Measurements from ENCODE around the gene LPCAT2.

Gene LPCAT2

GRCh38 chr16:55570159-55570558 is 61.3 kb downstream of the LPCAT2 start:
- H3K36me3 ChIP-seq (ENCODE audit: insufficient read depth): no peaks in the 10 kb centered on the region
- H3K9ac ChIP-seq: no peak overlapping the region
- no peak overlapping the region for H2AFZ ChIP-seq (ENCODE audit: low read depth)
- TF ChIP-seq CTCF (conservative IDR thresholded peaks at IDR 0.05; ENCODE audit: low read depth, low read length): no peak
- no peaks in the 10 kb centered on the region for H3K4me1 ChIP-seq (ENCODE audit: low read depth, poor library complexity, severe bottlenecking)
- H3K27me3 ChIP-seq (ENCODE audit: insufficient read depth, low read depth): no peaks in the 10 kb centered on the region
- no peaks in the 10 kb centered on the region for H4K20me1 ChIP-seq (ENCODE audit: insufficient read depth)
- H3K4me3 ChIP-seq (IDR thresholded peaks at IDR 0.05; ENCODE audit: insufficient read depth, low read depth, low read length): no peak overlapping the region
- H3K79me2 ChIP-seq (ENCODE audit: insufficient read depth, low read depth): no peaks in the 10 kb centered on the region
- H3K27ac ChIP-seq: no peak overlapping the region
- H3K4me2 ChIP-seq: no peak overlapping the region

GRCh38 chr16:55571191-55571897 is 62.5 kb downstream of the LPCAT2 start:
- Histone ChIP-seq H3K79me2 (ENCODE audit: insufficient read depth, low read depth) (no peaks in the 10 kb centered on the region), H3K27ac (no peak overlapping the region), H2AFZ (ENCODE audit: low read depth) (no peak overlapping the region), H3K4me1 (ENCODE audit: low read depth, poor library complexity, severe bottlenecking) (no peaks in the 10 kb centered on the region), H3K4me2 (no peak overlapping the region), H3K27me3 (ENCODE audit: insufficient read depth, low read depth) (no peaks in the 10 kb centered on the region), H4K20me1 (ENCODE audit: insufficient read depth) (no peaks in the 10 kb centered on the region), H3K4me3 (IDR thresholded peaks at IDR 0.05; ENCODE audit: insufficient read depth, low read depth, low read length) (no peak overlapping the region), H3K9ac (no peak overlapping the region), H3K36me3 (ENCODE audit: insufficient read depth) (no peaks in the 10 kb centered on the region)
- no peak for TF ChIP-seq CTCF (conservative IDR thresholded peaks at IDR 0.05; ENCODE audit: low read depth, low read length)

GRCh38 chr16:55572439-55572838 is 63.6 kb downstream of the LPCAT2 start:
- no peak overlapping the region for H3K27ac ChIP-seq
- H3K27me3 ChIP-seq (ENCODE audit: insufficient read depth, low read depth): no peaks in the 10 kb centered on the region
- H3K4me2 ChIP-seq: no peak overlapping the region
- no peak overlapping the region for H2AFZ ChIP-seq (ENCODE audit: low read depth)
- no peak for TF ChIP-seq CTCF (conservative IDR thresholded peaks at IDR 0.05; ENCODE audit: low read depth, low read length)
- H3K9ac ChIP-seq: no peak overlapping the region
- H4K20me1 ChIP-seq (ENCODE audit: insufficient read depth): no peaks in the 10 kb centered on the region
- no peaks in the 10 kb centered on the region for H3K79me2 ChIP-seq (ENCODE audit: insufficient read depth, low read depth)
- H3K4me1 ChIP-seq (ENCODE audit: low read depth, poor library complexity, severe bottlenecking): no peaks in the 10 kb centered on the region
- no peak overlapping the region for H3K4me3 ChIP-seq (IDR thresholded peaks at IDR 0.05; ENCODE audit: insufficient read depth, low read depth, low read length)
- H3K36me3 ChIP-seq (ENCODE audit: insufficient read depth): no peaks in the 10 kb centered on the region

GRCh38 chr16:55574811-55575210 is 65.9 kb downstream of the LPCAT2 start:
- no peak overlapping the region for H3K27ac ChIP-seq
- H3K79me2 ChIP-seq (ENCODE audit: insufficient read depth, low read depth): no peaks in the 10 kb centered on the region
- TF ChIP-seq CTCF (conservative IDR thresholded peaks at IDR 0.05; ENCODE audit: low read depth, low read length): no peak
- no peaks in the 10 kb centered on the region for H4K20me1 ChIP-seq (ENCODE audit: insufficient read depth)
- H3K4me2 ChIP-seq: no peak overlapping the region
- no peak overlapping the region for H3K4me3 ChIP-seq (IDR thresholded peaks at IDR 0.05; ENCODE audit: insufficient read depth, low read depth, low read length)
- H2AFZ ChIP-seq (ENCODE audit: low read depth): no peak overlapping the region
- no peaks in the 10 kb centered on the region for H3K27me3 ChIP-seq (ENCODE audit: insufficient read depth, low read depth)
- no peak overlapping the region for H3K9ac ChIP-seq
- H3K4me1 ChIP-seq (ENCODE audit: low read depth, poor library complexity, severe bottlenecking): no peaks in the 10 kb centered on the region
- H3K36me3 ChIP-seq (ENCODE audit: insufficient read depth): no peaks in the 10 kb centered on the region

Data from KMS-11 (cell line).